NCI-H510A treated with DMSO at 0.1 percent for 48 hours (cell line): Measurements from ENCODE around the gene ANP32B.
A peak's percentile ranks its signal among the peaks of the same experiment; 100 is the strongest.

Source experiments
- DNase-seq: peaks from one replicate; lab custom pipeline; 2025; lab: John Stamatoyannopoulos, UW

Gene ANP32B

DNA sequence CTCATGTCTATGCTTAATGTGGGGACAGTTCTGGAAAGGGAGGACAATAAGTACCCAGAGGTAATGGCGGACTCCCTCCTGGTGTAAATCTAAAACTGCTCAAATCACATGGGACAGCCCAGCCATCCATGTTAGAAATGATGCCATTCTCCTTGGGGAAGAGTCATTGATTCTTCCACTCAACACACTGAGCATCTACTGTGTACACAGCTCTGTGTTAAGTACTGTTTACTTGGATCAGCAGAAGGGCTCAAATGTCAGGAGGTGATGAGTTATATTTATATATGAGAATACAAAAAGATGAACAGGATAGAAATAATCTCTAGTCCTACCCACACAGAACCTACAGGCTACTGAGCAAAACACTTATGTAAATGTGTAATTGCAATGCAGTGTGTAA lies 41.6 kb downstream of the ANP32B start:
- DNase-seq: peak; percentile 89

DNA sequence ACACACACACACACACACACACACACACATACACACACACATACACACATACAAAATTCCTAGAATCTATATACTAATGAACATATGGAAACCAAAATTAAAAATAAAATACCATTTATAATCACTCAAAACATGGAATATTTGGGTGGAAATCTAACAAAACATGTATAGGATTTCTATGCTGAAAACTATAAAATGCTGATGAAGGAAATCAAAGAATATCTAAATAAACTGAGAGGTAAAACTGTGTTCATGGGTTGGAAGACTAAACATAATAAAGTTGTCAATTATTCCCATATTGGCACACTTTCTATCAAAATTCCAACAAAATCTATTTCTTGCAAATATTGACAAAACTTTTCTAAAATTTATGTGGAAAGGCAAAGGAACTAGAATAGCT lies 48.0 kb downstream of the ANP32B start:
- DNase-seq: no peak

DNA sequence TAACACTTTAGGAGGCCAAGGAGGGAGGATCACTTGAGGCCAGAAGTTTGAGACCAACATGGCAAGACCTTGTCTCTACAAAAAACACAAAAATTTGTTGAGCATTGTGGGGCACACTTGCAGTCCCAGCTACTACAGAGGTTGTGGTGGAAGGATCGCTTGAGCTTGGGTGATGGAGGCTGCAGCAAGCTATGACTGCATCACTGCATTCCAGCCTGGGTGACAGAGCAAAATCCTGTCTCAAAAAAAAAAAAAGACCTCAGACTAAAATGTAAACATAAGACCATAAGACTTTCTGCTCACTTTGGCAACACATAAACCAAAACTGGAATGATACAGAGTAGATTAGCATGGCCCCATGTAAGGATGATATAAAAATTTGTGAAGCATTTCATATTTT lies 48.8 kb downstream of the ANP32B start:
- DNase-seq: no peak

DNA sequence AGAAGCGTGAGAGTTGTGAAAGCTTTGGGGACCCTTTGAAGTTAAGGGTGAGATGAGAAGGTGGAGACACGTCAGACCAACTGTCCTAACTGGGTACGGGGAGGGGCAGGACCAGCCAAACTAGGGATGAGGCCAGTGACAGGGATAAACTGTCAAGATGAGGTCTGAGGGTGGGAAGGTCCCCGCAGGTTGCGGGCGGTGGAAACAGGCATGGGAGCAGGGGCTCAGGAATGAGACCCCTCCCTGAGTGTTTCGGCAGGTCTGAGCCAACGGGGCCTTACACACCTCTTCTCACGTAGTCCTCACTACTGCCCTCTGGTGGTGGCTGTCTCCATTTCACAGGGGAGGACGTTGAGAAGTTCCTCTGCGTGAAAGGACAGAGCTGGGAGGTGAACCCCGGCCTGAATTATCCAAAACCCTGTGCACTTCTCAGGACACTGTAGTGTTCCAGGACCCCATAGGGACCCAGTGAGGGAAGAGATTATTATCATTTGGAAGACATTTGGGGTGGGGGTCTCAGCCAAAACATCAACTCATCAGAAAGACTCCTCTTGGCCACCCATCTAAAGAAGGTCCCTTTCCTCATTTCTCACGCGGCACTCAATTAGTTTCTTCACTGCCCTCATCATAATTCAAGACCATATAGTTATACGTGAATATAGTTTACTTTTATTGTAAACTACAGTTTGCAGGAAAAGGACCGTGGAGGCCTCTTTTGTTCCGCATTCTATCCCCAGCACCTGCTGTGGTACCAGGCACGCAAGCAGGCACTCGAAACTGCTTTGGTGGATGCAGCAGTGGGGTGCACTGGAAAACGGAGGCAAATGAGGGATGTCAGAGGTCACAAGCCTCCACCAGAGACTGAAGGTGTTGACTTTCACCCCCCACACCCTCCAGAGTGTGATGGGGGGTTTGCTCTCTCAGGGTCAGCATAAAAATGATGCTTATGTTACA lies 51.7 kb downstream of the ANP32B start:
- DNase-seq: peak; percentile 58

DNA sequence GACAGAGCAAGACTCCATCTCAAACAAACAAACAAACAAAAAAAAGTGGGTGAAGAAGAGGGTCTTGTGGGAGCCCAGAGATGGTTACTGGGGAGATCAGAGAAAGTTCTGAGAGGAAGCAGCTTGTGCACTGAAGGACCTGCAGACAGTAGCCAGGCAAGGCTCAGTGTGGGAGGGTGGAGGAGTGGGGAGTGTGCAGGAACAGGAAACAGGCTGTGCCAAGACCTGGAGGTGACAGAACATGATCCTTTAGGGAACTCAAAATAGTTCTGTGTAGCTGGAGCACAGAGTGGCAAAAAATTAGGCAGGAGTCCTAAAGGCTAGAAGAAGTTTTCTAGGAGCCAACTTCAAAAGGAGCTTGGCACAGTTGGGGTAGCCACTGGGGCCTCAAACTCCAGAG lies 54.2 kb downstream of the ANP32B start:
- no peak for DNase-seq

DNA sequence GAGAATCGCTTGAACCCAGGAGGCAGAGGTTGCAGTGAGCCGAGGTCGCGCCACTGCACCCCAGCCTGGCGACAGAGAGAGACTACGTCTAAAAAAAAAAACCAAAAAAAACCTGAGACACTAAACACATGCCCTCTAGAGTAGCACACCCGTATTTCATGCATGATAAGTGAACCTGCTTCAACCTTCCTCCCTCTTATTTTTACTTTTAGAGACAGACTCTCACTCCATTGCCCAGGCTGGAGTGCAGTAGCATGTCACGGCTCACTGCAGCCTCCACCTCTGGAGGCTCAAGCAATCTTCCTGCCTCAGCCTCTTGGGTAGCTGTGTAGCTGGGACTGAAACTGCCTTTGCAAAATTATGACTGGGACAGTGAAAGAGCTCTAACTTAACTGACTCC lies 55.8 kb downstream of the ANP32B start:
- DNase-seq: no peak

- DNase-seq: no peak
These were observed 56.5 kb downstream of the ANP32B start for GRCh38 chr9:98039607-98040017.

GRCh38 chr9:98040212-98040611 lies 57.1 kb downstream of the ANP32B start:
- DNase-seq: peak; percentile 41

DNA sequence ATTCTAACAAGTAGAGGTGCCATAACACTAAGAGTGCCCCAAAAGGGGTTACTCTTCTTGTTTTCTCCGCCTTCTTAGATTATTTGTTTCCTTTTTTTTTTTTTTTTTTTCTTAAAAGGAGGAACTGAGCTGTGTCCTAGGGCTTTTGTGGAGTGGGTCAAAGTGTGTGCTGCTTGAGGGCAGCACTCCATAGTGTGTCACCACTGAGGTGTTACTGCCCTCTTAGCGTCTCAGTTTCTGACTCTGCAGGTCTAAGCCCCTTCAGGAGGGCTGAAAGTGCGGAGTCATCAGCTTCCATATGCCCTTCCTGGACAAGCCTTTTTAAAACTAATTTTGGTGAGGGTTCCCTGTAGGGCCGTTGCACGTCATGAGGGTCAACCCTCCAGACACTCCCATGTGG lies 60.8 kb downstream of the ANP32B start:
- DNase-seq: no peak

DNA sequence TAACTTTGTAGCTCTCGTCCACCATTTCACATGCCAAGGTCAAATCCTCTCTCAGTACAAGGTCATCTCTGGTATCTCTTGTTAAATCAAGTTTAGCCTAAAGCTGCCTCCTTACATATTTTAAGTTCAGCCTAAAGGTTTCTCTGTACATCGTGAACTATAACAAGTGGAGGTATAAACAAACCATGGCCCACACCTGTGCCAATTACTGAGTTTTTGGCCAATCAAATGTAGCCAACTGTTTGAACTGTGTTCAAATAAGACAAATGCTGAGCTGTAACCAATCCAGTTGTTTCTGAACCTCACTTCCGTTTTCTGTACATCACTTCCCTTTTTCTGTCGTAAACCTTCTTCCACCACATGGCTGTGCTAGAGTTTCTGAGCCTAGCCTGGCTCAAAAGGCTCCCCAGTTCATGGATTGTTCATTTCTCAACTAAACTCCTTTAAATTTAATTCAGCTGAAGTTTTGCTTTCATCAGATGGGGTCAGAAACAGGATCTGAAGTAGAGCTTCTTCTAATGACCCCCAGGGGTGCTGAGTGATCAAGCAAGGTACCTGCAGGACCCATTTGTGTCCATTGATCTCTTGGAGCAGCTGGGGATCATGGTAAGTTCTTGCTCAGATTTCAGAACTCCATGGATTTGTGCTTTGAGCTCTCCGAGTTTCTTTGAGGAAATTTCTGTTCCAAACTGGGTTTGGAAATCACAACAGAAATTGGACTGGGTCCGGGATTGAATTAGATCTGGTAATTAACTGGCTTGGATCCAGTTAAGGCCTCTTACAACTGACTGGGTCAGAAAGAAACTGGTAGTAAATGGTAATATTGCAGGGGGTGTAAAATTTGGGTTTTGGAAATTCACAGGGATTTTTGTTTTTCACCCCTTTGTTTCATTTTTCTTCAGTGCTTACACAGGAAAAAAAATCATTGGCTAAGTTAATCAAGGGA lies 62.4 kb downstream of the ANP32B start:
- no peak for DNase-seq

GRCh38 chr9:98046180-98046543 lies 63.0 kb downstream of the ANP32B start:
- DNase-seq: no peak

DNA sequence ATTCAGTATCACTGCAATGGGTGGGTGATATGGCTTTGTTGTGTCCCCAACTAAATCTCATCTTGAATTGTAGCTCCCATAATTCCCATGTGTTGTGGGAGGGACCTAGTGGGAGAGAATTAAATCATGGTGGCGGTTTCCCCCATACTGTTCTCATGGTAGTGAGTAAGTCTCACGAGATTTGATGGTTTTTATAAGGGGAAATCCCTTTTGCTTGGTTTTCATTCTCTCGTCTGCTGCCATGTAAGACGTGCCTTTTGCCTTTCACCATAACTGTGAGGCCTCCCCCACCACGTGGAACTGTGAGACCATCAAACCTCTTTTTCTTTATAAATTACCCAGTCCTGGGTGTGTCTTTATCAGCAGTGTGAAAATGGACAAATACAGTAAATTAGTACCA lies 63.9 kb downstream of the ANP32B start:
- no peak for DNase-seq

DNA sequence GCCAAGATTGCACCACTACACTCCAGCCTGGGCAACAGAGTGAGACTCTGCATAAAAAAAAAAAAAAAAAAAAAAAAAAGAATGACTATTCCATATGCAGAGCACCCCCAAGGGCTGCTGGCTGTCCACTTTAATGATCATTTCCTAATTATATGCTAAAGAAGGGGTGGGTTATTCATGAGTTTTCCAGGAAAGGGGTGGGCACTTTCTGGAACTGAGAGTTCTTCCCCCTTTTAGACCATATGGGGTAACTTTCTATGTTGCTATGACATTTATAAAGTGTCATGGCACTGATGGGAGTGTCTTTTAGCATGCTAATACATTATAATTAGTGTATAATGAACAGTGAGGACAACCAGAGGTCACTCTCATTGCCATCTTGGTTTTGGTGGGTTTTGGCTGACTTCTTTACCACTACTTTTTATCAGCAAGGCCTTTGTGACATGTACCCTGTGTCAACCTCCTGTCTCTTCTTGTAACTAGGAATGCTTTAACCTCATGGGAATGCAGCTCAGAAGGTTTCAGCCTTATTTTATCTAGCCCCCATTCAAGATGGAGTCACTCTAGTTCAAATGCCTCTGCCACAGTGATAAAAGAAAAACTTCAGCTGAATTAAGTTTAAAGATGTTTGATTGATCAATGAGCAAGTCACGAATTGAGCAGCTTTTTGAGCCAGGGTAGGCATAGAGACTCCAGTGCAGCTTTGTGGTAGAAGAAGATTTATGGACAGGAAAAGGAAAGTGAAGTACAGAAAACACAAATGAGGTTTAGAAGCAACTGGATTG lies 66.3 kb downstream of the ANP32B start:
- DNase-seq: no peak

- no peak for DNase-seq
These were observed 67.2 kb downstream of the ANP32B start for GRCh38 chr9:98050351-98050750.

GRCh38 chr9:98054376-98054951 lies 71.3 kb downstream of the ANP32B start:
- DNase-seq: no peak

DNA sequence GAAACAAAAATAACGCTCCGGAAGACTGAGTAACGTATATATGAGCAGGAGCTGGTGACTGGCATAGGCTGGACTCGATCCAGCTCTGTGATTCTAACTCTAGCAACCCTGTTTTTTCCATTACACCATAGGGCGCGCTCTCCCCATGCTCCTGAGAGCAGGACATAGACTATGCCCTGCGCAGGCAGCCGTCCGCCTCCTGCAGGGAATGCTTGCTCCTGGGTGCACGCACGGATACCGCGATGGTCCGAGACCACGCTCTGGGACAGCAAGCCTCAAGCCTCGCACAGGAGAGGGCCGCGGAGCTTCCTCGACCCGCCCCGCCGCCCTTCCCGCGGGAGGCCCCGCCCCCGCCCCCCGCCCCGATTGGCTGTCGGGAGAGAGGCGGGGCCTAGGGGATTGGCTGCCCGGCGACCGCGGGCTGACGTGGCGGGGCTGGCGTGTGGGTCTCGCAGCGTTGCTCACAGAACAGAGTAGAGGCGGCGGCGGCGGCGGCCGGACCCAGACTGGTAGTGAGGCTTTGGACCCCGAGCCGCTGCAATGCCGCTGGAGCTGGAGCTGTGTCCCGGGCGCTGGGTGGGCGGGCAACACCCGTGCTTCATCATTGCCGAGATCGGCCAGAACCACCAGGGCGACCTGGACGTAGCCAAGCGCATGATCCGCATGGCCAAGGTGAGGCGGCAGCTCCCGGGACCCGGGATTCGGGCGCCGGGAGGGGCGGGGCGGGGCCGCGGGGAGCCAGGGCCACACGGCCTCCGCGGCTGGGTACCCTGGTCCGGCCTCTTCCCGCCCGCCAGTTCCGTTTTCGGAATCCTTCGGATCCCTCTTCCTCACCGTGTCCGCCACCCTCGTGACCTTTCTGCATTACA lies 73.4 kb downstream of the ANP32B start, which contains the start of gene NANS:
TSS of gene NANS (plus strand) at position 464 of the 869 bp plus-strand sequence. CDS start at position 541, 77 bp downstream.
- peak; percentile 93 for DNase-seq

DNA sequence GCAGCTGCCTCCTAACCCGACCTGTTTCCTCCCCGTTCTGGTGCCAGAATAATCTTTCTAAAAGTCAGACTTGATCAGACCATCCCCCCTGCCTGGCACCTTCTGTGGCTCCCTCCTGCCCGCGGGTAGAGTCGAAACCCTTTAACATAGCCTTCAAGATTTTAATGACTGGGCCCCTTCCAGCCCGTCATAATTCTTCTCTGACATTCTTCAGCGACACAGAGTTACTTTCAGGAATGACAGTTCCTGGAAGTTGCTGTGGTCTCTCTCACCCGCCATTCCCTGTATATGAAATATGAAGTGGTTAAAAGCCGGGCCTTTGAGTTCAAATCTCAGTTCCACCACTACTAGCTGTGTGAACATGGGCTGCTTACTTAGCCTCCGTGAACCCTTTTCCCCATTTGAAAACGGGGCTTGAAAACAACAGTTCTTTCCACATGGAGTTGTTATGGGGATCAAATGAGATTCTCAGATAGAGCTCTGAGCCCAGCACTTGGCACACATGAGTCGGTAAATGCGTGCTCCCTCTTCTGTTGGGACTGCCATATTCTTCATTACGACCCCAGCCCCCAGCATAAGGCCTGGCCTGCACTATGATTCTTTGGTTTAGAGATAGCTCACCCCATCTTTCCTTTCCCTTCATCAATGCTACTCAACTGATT lies 74.1 kb downstream of the ANP32B start:
- DNase-seq: peak; percentile 48

DNA sequence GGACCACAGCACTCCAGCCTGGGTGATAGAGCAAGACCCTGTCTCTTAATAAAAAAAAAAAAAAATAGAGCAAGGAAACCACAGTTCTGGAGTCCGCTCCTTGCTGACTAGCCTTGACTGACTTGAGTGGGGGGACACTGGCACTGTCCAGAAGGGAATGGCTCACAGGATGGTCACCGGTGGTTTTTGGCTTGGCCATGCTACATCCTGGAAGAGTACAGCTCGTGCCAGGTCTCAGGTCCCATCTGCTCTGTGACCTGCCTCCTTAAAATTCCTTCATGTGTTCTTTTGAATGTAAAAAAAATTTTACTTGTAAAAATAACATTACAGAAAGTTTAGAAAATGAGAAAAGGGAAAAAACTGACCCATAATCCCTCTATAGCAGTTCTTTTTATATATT lies 79.0 kb downstream of the ANP32B start:
- no peak for DNase-seq

DNA sequence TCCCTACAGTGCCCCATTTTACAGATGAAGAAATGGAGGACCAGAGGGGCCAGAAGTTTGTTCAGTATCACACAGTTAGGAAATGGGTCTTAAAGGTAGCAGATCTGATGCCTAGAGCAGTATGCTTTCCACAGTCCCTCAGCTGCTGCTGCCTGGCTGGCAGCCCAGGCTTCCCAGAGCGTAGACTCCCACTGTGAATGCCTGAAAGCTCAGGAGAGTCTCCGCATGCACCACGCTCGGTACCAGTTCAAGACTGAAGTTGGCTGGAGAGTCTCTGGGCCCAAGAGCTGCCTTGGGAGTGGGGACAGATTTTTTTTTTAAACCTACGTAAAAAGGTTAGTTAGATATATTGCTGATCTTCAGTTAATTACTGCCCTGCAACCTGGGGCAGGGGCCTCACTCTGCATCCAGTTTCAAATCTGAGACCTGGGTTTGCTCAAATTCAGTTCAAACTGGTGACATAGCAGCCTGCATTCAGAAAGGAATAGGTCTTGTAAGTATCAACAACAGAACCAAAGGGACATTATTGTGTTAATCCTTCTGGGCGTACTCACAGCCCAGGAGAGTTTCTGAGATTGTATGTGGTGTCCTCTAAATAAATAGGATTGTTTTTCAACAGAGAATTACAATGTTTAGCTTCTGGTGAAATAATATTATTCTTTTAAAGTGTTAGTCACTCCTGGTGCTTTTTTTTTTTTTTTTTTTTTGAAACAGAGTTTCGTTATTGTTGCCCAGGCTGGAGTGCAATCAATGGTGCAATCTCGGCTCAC lies 81.7 kb downstream of the ANP32B start:
- DNase-seq: no peak
